GM13976 (cell line): ENCODE data around the gene UGCG.

Experiments used
- DNase-seq: peaks from one replicate; pipeline ENCODE4 v3.0.0; 2012; ENCODE audit warnings: low spot score
- CTCF ChIP-seq: IDR thresholded peaks from 2 replicates; pipeline ENCODE4 v1.5.1; 2012; ENCODE audit warnings: borderline replicate concordance, mild to moderate bottlenecking; ENCODE audit not compliant: insufficient read depth; ENCODE audit errors: extremely low read depth, missing control alignments, control extremely low read depth
- in situ Hi-C: fragments of 300-500 bp; cut with MboI; formaldehyde crosslinking; loops from one replicate; pipeline ENCODE4 v1.12.0; 2022; ENCODE audit warnings: low sequenced_read_pairs, mixed read lengths, inconsistent platforms; ENCODE audit not compliant: unreplicated experiment

The UGCG gene

GRCh38 chr9:111860443-111860842 lies 36.2 kb upstream of the UGCG start:
- TF ChIP-seq CTCF, result no peak
- no peak for DNase-seq
- in situ Hi-C loops, result no loop called here

- no peak for TF ChIP-seq CTCF
- in situ Hi-C loops, result no loop called here
- no peak for DNase-seq
Measured at GRCh38 chr9:111863636-111864035, 33.0 kb upstream of the UGCG start.

GRCh38 chr9:111866976-111867375 lies 29.6 kb upstream of the UGCG start:
- DNase-seq, result no peak
- in situ Hi-C loops, result no loop called here
- no peak for TF ChIP-seq CTCF

- no peak for DNase-seq
- TF ChIP-seq CTCF, result no peak
- in situ Hi-C loops, result no loop called here
Measured at GRCh38 chr9:111868475-111868874, 28.1 kb upstream of the UGCG start.

- peak; percentile 30 for DNase-seq
- TF ChIP-seq CTCF, result no peak
- in situ Hi-C loops, result no loop called here
Measured at GRCh38 chr9:111870774-111871498, 25.7 kb upstream of the UGCG start.

GRCh38 chr9:111871499-111871855 lies 25.1 kb upstream of the UGCG start:
- no peak for TF ChIP-seq CTCF
- no peak for DNase-seq
- in situ Hi-C loops, result no loop called here
